K562 (cell line): ENCODE measurements around the gene YES1. TPM values are rescaled to one million over a fixed set of nuclear protein-coding genes. Genes with fewer than 3 reads are reported as not detected.

Experiments used
- ARID3B ChIP-seq: fragments of 250-450 bp; sonication (Bioruptor Pico); IDR thresholded peaks from 2 replicates; pipeline ENCODE4 v1.4.0; 2020; ENCODE audit warnings: borderline replicate concordance
- CTCFL ChIP-seq: IDR thresholded peaks from 2 replicates; pipeline ENCODE4 v1.6.1; 2011; ENCODE audit warnings: borderline replicate concordance, low read depth, mild to moderate bottlenecking, moderate library complexity, low read length; ENCODE audit not compliant: insufficient read depth, poor library complexity, severe bottlenecking
- DPF2 ChIP-seq: fragments of 450-650 bp; IDR thresholded peaks from 2 replicates; pipeline ENCODE4 v1.6.1; 2016
- GMEB1 ChIP-seq: fragments of 250-450 bp; sonication (Bioruptor Pico); IDR thresholded peaks from 2 replicates; pipeline ENCODE4 v1.4.0; 2020; ENCODE audit warnings: mild to moderate bottlenecking
- KLF16 ChIP-seq: IDR thresholded peaks from 2 replicates; pipeline ENCODE4 v1.6.1; 2016; ENCODE audit warnings: antibody characterized with exemption
- NFXL1 ChIP-seq: fragments of 450-650 bp; formaldehyde crosslinking; IDR thresholded peaks from 2 replicates; pipeline ENCODE4 v1.4.0; 2021; ENCODE audit warnings: mild to moderate bottlenecking
- RNF219 ChIP-seq: fragments of 250-450 bp; sonication (Bioruptor Pico); IDR thresholded peaks from 2 replicates; pipeline ENCODE4 v1.5.0; 2022; ENCODE audit warnings: mild to moderate bottlenecking
- STAT6 ChIP-seq: sonication (generic); formaldehyde crosslinking; IDR thresholded peaks from 2 replicates; pipeline ENCODE4 v1.8.1; 2023; ENCODE audit warnings: mild to moderate bottlenecking, missing genetic modification reagents
- THRB ChIP-seq: fragments of 450-650 bp; formaldehyde crosslinking; conservative IDR thresholded peaks from 2 replicates; pipeline ENCODE4 v1.4.0; 2022; ENCODE audit warnings: mild to moderate bottlenecking, missing genetic modification characterization
- U2AF1 ChIP-seq: fragments of 200-400 bp; formaldehyde crosslinking; optimal IDR thresholded peaks from 2 replicates; pipeline ENCODE3; 2017; ENCODE audit warnings: mild to moderate bottlenecking, low read depth, low read length, moderate library complexity
- ZC3H11A ChIP-seq: IDR thresholded peaks from 2 replicates; pipeline ENCODE4 v1.6.1; 2012; ENCODE audit warnings: low read depth, low read length, improper control_type of control experiment
- ZKSCAN1 ChIP-seq: fragments of 150-350 bp; IDR thresholded peaks from 2 replicates; pipeline ENCODE4 v1.6.1; 2016; ENCODE audit warnings: low read depth, low read length
- ZNF551 ChIP-seq: fragments of 250-450 bp; sonication (Bioruptor Pico); IDR thresholded peaks from 2 replicates; pipeline ENCODE4 v1.5.0; 2021; ENCODE audit warnings: mild to moderate bottlenecking, moderate library complexity
- ZNF57 ChIP-seq: fragments of 450-650 bp; formaldehyde crosslinking; IDR thresholded peaks from 2 replicates; pipeline ENCODE4 v1.4.0; 2020; ENCODE audit warnings: mild to moderate bottlenecking, moderate library complexity
- polyA plus RNA-seq, 8 experiments: library from polyadenylated mRNA; depleted of rRNA in 4 of 8; stranded (reverse) in 5 of 8; unstranded in 3 of 8; fragments of >200 nt; fragmentation: Nextera tagmentation in 2 of 8; fragmentation: Illumina TruSeq in 1 of 8; extraction: Ambion mirVana in 2 of 8; extraction: Trizol in 1 of 8; gene quantifications; 2 replicates each; pipeline versions ENCODE4 v1.2.1 to v1.2.3, GENCODE V29; 2011 to 2014; ENCODE audit warnings: inconsistent platforms in 1 of 8, missing spikeins in 1 of 8
- total RNA-seq, 7 experiments: library from RNA; depleted of rRNA in 6 of 7; stranded (reverse); fragments of >200 nt in 6 of 7; fragmentation: Illumina TruSeq in 2 of 7; extraction: Trizol in 2 of 7; gene quantifications; 2 replicates each; pipeline versions ENCODE4 v1.2.1 to v1.2.3, GENCODE V29; 2011 to 2021; ENCODE audit warnings: low replicate concordance in 1 of 7

The YES1 gene
- total and polyA plus RNA-seq, 9 of the 15 experiments (the other 6 are each of a cell fraction or from before 2014, with no cell fraction given) = 37.2 to 115 (median 77.7) TPM

- peak; percentile 86 for TF ChIP-seq THRB (CRISPR knock-in tag)
- no peak for TF ChIP-seq ZNF551 (CRISPR knock-in tag)
- no peak; the same call in none of the 2 replicates for TF ChIP-seq GMEB1 (CRISPR knock-in tag)
- 0 out of 2 replicates have a peak, but pooled peaks have one; percentile 42 for TF ChIP-seq ARID3B (CRISPR knock-in tag)
- no peak for TF ChIP-seq ZNF57 (CRISPR knock-in tag)
- no peak for TF ChIP-seq U2AF1
- TF ChIP-seq RNF219 = peak; percentile 35; the same call in 1 of the 2 replicates
- no peak; the same call in 1 of the 2 replicates for TF ChIP-seq STAT6 (CRISPR knock-in tag)
- TF ChIP-seq ZC3H11A = peak; percentile 88; the same call in 1 of the 2 replicates
- no peak for TF ChIP-seq NFXL1 (CRISPR knock-in tag)
- TF ChIP-seq DPF2 = peak; percentile 66; the same call in 1 of the 2 replicates
- 0 out of 2 replicates have a peak, but pooled peaks have one; percentile 8 for TF ChIP-seq KLF16
- TF ChIP-seq CTCFL = no peak
- peak; percentile 16; the same call in 1 of the 2 replicates for TF ChIP-seq ZKSCAN1
These were observed 532 bp upstream of the YES1 start (continued) for GRCh38 chr18:812376-813171.
